Panc1 (cell line): ENCODE data around the gene TNFRSF14. TPM values are rescaled to one million over a fixed set of nuclear protein-coding genes. Genes with fewer than 3 reads are reported as not detected.

Source experiments
- ATAC-seq: fragments of 200-7000 bp; cut with Tn5 transposase; 2 replicates; pipeline ENCODE4 v1.9.1; 2020; ENCODE audit warnings: mild to moderate bottlenecking, moderate library complexity
- BruUV-seq: library from RNA; stranded (reverse); fragments of 400-500 nt; replicated peaks from 2 replicates; lab custom pipeline; 2021; lab: Mats Ljungman, UMichigan
- CTCF ChIA-PET: fragments of 300-600 bp; sonication (Branson Sonifier 250); formaldehyde crosslinking; loops from one replicate; lab custom pipeline; 2022; ENCODE audit warnings: antibody characterized with exemption; lab: Charles Lee
- POLR2A ChIA-PET: fragments of 300-600 bp; sonication (Branson Sonifier 250); formaldehyde crosslinking; loops from one replicate; lab custom pipeline; 2022; ENCODE audit warnings: antibody characterized with exemption; lab: Charles Lee
- DNase-seq: peaks from one replicate; pipeline ENCODE4 v3.0.0-alpha.2; 2010; ENCODE audit warnings: low read depth, low spot score
- H3K27ac ChIP-seq: 2 replicates; pipeline ENCODE4 v1.5.1; 2011; ENCODE audit warnings: mild to moderate bottlenecking, low read length, inconsistent platforms
- H3K27me3 ChIP-seq: fragments of 200-500 bp; sonication (Bioruptor generic); 2 replicates; pipeline ENCODE4 v1.6.0; 2014; ENCODE audit warnings: low read length, inconsistent platforms; ENCODE audit not compliant: control insufficient read depth, insufficient read depth
- H3K36me3 ChIP-seq: fragments of 200-500 bp; sonication (Bioruptor generic); 2 replicates; pipeline ENCODE4 v1.5.1; 2014; ENCODE audit warnings: inconsistent platforms, mild to moderate bottlenecking, low read length, moderate library complexity; ENCODE audit not compliant: control insufficient read depth, insufficient read depth
- H3K4me1 ChIP-seq: 2 replicates; pipeline ENCODE4 v1.5.1; 2011; ENCODE audit warnings: inconsistent platforms, mild to moderate bottlenecking, low read length, moderate library complexity; ENCODE audit not compliant: control insufficient read depth, insufficient read depth
- H3K4me3 ChIP-seq, 2 experiments: 2 replicates each; pipeline ENCODE4 v1.5.1; 2011 to 2012; ENCODE audit warnings: low read depth in 2 of 2, low read length in 2 of 2, mild to moderate bottlenecking in 2 of 2, inconsistent platforms in 1 of 2, moderate library complexity in 1 of 2
- H3K9me3 ChIP-seq: fragments of 200-500 bp; sonication (Bioruptor generic); 2 replicates; pipeline ENCODE4 v1.5.1; 2014; ENCODE audit warnings: low read depth, mild to moderate bottlenecking, inconsistent platforms, low read length, moderate library complexity; ENCODE audit not compliant: control insufficient read depth, insufficient read depth
- CTCF ChIP-seq: fragments of 450-650 bp; IDR thresholded peaks from 2 replicates; pipeline ENCODE4 v1.5.1; 2017; ENCODE audit warnings: mild to moderate bottlenecking
- POLR2AphosphoS5 ChIP-seq: IDR thresholded peaks from 2 replicates; pipeline ENCODE4 v1.6.1; 2012; ENCODE audit warnings: mild to moderate bottlenecking, low read depth, low read length, moderate library complexity
- REST ChIP-seq, 2 experiments: IDR thresholded peaks; 2 replicates each; pipeline ENCODE4 v1.6.1; 2011 to 2012; ENCODE audit warnings: low read depth in 2 of 2, control low read depth in 1 of 2, low read length in 1 of 2, mild to moderate bottlenecking in 1 of 2, moderate library complexity in 1 of 2; ENCODE audit not compliant: insufficient read depth in 1 of 2
- SIN3A ChIP-seq: IDR thresholded peaks from 2 replicates; pipeline ENCODE4 v1.6.1; 2012; ENCODE audit warnings: low read depth, mild to moderate bottlenecking, low read length, moderate library complexity, borderline replicate concordance; ENCODE audit not compliant: insufficient read depth
- TCF7L2 ChIP-seq: IDR thresholded peaks from 2 replicates; pipeline ENCODE4 v1.6.1; 2011; ENCODE audit warnings: mild to moderate bottlenecking, low read depth, low read length, inconsistent platforms
- in situ Hi-C: cut with HindIII; loops from 2 replicates; pipeline ENCODE4 v1.10.0; 2016; ENCODE audit warnings: low sequenced_read_pairs, low pct_unique_long_range_greater_than_20kb
- intact Hi-C: fragments of 100-400 bp; cut with micrococcal nuclease; formaldehyde crosslinking; loops from one replicate; pipeline ENCODE4 v1.10.0; 2022; ENCODE audit not compliant: unreplicated experiment
- total RNA-seq: library from RNA; stranded (reverse); gene quantifications from one replicate; pipeline ENCODE4 v1.2.1, GENCODE V29; 2021; ENCODE audit not compliant: unreplicated experiment

The TNFRSF14 gene
- total RNA-seq, 1 experiment from 2014 or later: 20.1 TPM

- H3K36me3 ChIP-seq: no peaks in the 10 kb centered on the region
- DNase-seq: no peak
- CTCF ChIA-PET: no interaction called here
- H3K4me1 ChIP-seq: no peaks in the 10 kb centered on the region
- ATAC-seq: no peak
- TF ChIP-seq POLR2AphosphoS5 (no peak), CTCF (no peak), SIN3A (no peak), REST (IDR thresholded peaks at IDR 0.05; ENCODE audit: insufficient read depth in 1 of 2, low read depth in 2 of 2, low read length in 1 of 2) (no peak)
- H3K9me3 ChIP-seq: no peaks in the 10 kb centered on the region
- POLR2A ChIA-PET: no interaction called here
- intact Hi-C loops: no loop called here
- H3K4me3 ChIP-seq: no peak overlapping the region
- in situ Hi-C loops: no loop called here
- no peak overlapping the region for H3K27ac ChIP-seq
- no TSS peak for BruUV-seq
- H3K27me3 ChIP-seq: no peaks in the 10 kb centered on the region
Observed at GRCh38 chr1:2606881-2607621, 50.9 kb downstream of the TNFRSF14 start.

GRCh38 chr1:2607641-2608091 lies 51.5 kb downstream of the TNFRSF14 start:
- ChIA-PET POLR2A (no interaction called here), CTCF (no interaction called here)
- H3K9me3 ChIP-seq: no peaks in the 10 kb centered on the region
- no peaks in the 10 kb centered on the region for H3K36me3 ChIP-seq
- ATAC-seq (no peak), DNase-seq (no peak)
- in situ Hi-C loops (no loop called here), intact Hi-C loops (no loop called here)
- TF ChIP-seq CTCF: no peak
- TF ChIP-seq TCF7L2: no peak
- no peak for TF ChIP-seq SIN3A
- no peak overlapping the region for H3K27ac ChIP-seq
- no peaks in the 10 kb centered on the region for H3K27me3 ChIP-seq
- BruUV-seq: no TSS peak
- no peaks in the 10 kb centered on the region for H3K4me1 ChIP-seq
- no peak overlapping the region for H3K4me3 ChIP-seq
